GM21723 (cell line): ENCODE results near the gene NDUFA11.
"Not testable (repeated sequence)": the region's sequence is repeated elsewhere in the genome, so short reads cannot be mapped to it uniquely, and the experiment has no call there.

ENCODE experiments used
- ATAC-seq: cut with Tn5 transposase; IDR thresholded peaks from one replicate; pipeline ENCODE4 v1.9.1; 2021; ENCODE audit warnings: mild to moderate bottlenecking, moderate library complexity; ENCODE audit not compliant: unreplicated experiment

Gene NDUFA11

DNA sequence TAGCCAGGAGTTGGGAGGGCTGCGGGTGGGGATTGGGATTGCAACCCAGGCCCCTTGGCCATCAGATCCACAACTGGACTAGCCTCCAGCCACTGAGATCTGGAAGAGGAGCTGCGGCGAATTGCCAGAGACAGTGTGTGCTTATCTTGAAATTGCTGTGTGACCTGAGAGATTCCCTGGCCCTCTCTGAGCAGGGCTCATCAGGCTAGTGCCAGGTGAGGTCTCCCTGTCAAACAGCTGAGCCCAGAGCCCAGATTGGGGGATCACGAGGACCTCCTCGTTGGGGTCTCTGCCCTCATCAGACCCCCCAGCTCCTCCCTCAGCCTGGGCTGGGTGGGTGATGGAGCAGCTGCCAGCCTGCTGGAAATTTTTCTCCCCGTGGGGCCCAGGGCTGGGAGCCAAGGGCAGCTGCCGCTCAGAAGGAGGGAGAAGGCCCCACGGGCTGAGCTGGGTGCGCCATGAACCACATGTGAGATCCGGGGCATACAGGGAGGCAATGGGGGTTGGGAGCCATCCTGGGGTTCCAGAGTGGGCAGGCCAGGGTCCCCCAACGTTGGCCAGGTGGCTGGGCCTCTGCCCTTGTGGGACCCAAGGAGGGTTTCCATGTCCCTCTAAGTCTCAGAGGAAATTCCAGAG lies 40.4 kb downstream of the NDUFA11 start:
- ATAC-seq: no peak

DNA sequence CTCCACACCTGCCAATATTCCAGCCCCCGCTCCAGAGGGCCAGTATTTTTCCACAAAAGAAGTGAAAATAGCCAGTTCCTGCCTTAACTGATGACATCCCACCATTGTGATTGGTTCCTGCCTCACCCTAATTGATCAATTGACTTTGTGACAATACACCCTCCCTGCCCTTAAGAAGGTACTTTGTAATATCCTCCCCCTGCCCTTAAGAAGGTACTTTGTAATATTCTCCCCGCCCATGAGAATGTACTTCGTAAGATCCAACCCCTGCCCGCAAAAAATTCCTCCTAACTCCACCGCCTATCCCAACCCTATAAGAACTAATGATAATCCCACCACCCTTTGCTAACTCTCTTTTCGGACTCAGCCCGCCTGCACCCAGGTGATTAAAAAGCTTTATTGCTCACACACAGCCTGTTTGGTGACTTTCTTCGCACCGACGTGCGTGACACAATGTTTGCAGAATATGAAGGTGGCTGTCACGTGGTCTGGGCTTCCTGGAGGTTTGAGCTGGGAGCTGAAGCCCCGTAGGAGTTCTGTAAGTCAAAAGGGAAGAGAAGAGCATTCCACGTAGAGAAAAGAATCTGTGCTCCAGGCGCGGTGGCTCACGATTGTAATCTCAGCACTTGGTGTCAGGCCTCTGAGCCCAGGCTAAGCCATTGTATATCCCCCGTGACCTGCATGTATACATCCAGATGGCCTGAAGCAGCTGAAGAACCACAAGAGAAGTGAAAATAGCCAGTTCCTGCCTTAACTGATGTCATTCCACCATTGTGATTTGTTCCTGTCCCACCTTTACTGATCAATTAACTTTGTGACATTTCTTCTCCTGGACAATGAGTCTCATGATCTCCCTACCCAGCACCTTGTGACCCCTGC lies 46.1 kb downstream of the NDUFA11 start:
- no peak for ATAC-seq

DNA sequence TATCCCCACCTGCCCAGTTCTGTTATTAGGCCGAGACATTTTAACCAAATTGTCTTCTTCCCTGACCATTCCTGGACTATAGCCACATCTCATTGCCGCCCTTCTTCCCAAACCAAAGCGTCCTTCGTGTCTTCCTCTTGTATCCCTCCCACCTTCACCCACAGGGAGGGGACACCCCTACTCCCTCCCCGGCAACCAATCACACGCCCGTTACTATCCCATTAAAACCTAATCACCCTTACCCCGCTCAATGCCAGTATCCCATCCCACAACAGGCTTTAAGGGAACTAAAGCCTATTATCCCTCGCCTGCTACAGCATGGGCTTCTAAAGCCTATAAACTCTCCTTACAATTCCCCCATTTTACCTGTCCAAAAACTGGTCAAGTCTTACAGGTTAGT lies 48.4 kb downstream of the NDUFA11 start:
- ATAC-seq: not testable (repeated sequence)

DNA sequence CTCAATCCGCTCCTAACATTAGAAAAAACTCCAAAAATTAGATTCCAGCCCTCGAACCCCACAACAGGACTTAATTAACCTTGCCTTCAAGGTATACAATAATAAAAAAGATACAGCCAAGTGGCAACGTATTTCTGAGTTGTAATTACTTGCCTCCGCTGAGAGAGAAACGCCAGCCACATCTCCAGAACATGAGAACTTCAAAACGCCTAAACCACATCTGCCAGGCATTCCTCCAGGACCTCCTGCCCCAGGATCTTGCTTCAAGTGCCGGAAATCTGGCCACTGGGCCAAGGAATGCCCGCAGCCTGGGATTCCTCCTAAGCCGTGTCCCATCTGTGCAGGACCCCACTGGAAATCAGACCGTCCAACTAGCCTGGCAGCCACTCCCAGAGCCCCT lies 49.5 kb downstream of the NDUFA11 start:
- not testable (repeated sequence) for ATAC-seq

DNA sequence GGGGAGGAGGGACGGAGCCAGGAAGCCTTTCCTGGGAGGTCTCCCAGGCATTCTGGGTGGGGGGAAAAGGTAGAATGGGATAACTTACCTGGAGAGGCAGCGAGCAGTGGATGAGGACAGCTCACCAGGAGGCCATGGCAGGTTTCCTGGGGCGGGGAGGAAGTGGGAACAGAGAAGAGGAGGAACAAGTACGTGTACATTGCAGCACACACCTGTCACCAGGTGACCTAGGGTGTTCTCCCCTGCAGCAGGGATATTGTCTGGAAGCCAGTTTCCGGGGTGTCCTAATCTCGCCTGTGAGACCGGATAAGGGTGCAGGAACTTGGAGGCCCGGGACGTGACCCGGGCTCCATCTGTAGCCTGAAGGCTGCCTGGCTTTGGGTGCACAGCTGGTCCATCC lies 52.3 kb downstream of the NDUFA11 start, which contains the start of gene FUT3:
TSS of gene FUT3 (minus strand) at position 148 of the 400 bp plus-strand sequence.
- ATAC-seq: no peak

DNA sequence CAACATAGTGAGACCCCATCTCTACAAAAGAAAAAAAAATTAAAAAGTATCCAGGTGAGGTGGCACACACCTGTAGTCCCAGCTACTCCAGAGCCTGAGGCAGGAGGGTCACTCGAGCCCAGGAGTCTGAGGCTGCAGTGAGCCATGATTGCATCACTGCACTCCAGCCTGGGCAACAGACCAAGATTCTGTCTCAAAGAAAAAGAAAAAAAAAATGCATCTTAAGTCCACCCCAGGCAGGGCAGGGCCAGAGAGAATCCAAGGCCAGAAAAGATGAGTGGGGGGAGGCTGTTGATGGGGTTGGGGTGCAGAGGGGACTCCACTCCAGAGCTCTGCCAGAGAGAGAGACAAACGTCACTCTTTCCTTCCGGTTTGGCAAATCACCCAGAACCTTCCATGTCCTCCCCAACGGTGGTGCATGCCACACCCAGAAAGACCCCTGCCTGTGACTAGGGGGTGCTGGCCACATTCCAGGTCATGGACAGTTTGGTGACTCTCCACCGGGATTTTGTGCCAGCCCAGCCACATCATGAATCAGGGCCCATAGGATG lies 52.8 kb downstream of the NDUFA11 start:
- no peak for ATAC-seq

DNA sequence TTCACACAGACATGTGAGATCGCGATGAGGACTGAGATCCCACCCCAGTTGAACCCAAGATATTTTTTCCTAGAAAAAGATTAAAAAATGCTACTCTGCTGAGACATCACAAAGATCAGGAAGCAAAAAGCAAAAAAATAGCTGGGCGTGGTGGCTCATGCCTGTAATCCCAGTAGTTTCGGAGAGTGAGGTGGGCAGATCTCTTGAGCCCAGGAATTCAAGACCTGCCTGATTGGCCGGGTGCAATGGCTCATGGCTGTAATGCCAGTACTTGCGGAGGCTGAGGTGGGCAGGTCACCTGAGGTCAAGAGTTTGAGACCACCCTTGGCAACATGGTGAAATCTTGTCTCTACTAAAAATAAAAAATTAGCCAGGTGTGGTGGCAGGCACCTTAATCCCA lies 53.4 kb downstream of the NDUFA11 start:
- ATAC-seq: no peak

DNA sequence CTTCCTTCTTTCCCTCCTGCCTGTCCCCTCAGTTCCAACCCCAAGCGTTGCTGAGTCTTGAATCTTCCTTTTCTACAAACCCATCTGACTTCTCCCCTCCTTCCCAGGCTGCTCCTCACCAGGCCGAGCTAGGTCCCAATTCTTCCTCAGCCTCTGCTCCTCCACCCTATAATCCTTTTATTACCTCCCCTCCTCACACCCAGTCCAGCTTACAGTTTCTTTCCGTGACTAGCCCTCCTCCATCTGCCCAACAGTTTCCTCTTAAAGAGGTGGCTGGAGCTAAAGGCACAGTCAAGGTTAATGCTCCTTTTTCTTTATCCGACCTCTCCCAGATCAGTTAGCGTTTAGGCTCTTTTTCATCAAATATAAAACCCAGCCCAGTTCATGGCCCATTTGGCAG lies 55.0 kb downstream of the NDUFA11 start:
- ATAC-seq: not testable (repeated sequence)

DNA sequence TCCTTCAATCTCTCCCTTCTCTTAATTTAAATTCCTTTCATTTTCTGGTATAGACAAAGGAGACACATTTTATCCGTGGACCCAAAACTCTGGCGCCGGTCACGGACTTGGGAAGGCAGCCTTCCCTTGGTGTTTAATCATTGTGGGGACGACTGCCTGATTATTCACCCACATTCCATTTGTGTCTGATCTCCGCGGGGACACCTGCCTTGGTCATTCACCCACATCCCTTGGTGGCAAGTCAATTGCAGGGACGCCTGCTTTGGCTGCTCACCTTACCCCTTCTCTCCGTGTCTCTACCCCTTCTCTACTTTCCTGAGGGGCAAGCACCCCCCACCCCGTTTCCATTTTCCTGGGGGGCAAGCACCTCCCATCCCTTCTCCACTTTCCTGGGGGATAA lies 55.7 kb downstream of the NDUFA11 start:
- ATAC-seq: not testable (repeated sequence)
